Measurements from ENCODE around the gene DPP6.

The DPP6 gene

GRCh38 chr7:154540596-154540995 lies 488.4 kb downstream of the DPP6 start:
- no peak for DNase-seq (ENCODE audit: low spot score)

- DNase-seq (ENCODE audit: low spot score): no peak
Measured at GRCh38 chr7:154541606-154542005, 489.4 kb downstream of the DPP6 start.

- DNase-seq (ENCODE audit: low spot score): no peak
Measured at GRCh38 chr7:154546946-154547587, 494.9 kb downstream of the DPP6 start.

- DNase-seq (ENCODE audit: low spot score): no peak
Measured at GRCh38 chr7:154553711-154554265, 501.6 kb downstream of the DPP6 start.

- no peak for DNase-seq (ENCODE audit: low spot score)
Measured at GRCh38 chr7:154559454-154559853, 507.3 kb downstream of the DPP6 start.

- no peak for DNase-seq (ENCODE audit: low spot score)
Measured at GRCh38 chr7:154564676-154565075, 512.5 kb downstream of the DPP6 start.

GRCh38 chr7:154566877-154567276 lies 514.7 kb downstream of the DPP6 start:
- no peak for DNase-seq (ENCODE audit: low spot score)

- DNase-seq (ENCODE audit: low spot score): no peak
Measured at GRCh38 chr7:154568346-154568745, 516.1 kb downstream of the DPP6 start.

- DNase-seq (ENCODE audit: low spot score): no peak
Measured at GRCh38 chr7:154569916-154570315, 517.7 kb downstream of the DPP6 start.

GRCh38 chr7:154571772-154572171 lies 519.6 kb downstream of the DPP6 start:
- DNase-seq (ENCODE audit: low spot score): no peak

- DNase-seq (ENCODE audit: low spot score): no peak
Measured at GRCh38 chr7:154574235-154574634, 522.0 kb downstream of the DPP6 start.

- DNase-seq (ENCODE audit: low spot score): no peak
Measured at GRCh38 chr7:154575497-154575896, 523.3 kb downstream of the DPP6 start.

GRCh38 chr7:154576604-154577003 lies 524.4 kb downstream of the DPP6 start:
- no peak for DNase-seq (ENCODE audit: low spot score)

- DNase-seq (ENCODE audit: low spot score): no peak
Measured at GRCh38 chr7:154577141-154577873, 525.1 kb downstream of the DPP6 start.

- DNase-seq (ENCODE audit: low spot score): no peak
Measured at GRCh38 chr7:154578336-154578735, 526.1 kb downstream of the DPP6 start.

GRCh38 chr7:154579711-154580110 lies 527.5 kb downstream of the DPP6 start:
- no peak for DNase-seq (ENCODE audit: low spot score)

- no peak for DNase-seq (ENCODE audit: low spot score)
Measured at GRCh38 chr7:154581251-154581890, 529.2 kb downstream of the DPP6 start.

GRCh38 chr7:154583454-154583853 lies 531.3 kb downstream of the DPP6 start:
- no peak for DNase-seq (ENCODE audit: low spot score)

GRCh38 chr7:154584352-154585252 lies 532.4 kb downstream of the DPP6 start:
- peak; percentile 10 for DNase-seq (ENCODE audit: low spot score)

- peak; percentile 2 for DNase-seq (ENCODE audit: low spot score)
Measured at GRCh38 chr7:154587792-154588191, 535.6 kb downstream of the DPP6 start.

- no peak for DNase-seq (ENCODE audit: low spot score)
Measured at GRCh38 chr7:154591544-154591943, 539.3 kb downstream of the DPP6 start.

GRCh38 chr7:154592388-154592787 lies 540.2 kb downstream of the DPP6 start:
- peak; percentile 1 for DNase-seq (ENCODE audit: low spot score)
